CD4-positive, alpha-beta T cell treated with Interleukin-15 for 1 hour (primary cell): ENCODE results near the gene GPRIN3.

Experiments
- DNase-seq: peaks from one replicate; pipeline ENCODE4 v3.0.0-alpha.2; 2020

GPRIN3 gene

GRCh38 chr4:89307446-89308160, at the start of gene GPRIN3:
Gene GPRIN3 (minus strand): TSS chr4:89307800. CDS start chr4:89250110, 57,690 bp downstream.
- peak; percentile 60 for DNase-seq

- DNase-seq = no peak
Measured at GRCh38 chr4:89357340-89357739, 49.7 kb upstream of the GPRIN3 start.

GRCh38 chr4:89356086-89356485, 48.5 kb upstream of the GPRIN3 start:
- DNase-seq = no peak

GRCh38 chr4:89353514-89353913, 45.9 kb upstream of the GPRIN3 start:
- no peak for DNase-seq

- no peak for DNase-seq
Measured at GRCh38 chr4:89352541-89352940, 44.9 kb upstream of the GPRIN3 start.

GRCh38 chr4:89351201-89351600, 43.6 kb upstream of the GPRIN3 start:
- no peak for DNase-seq

GRCh38 chr4:89347363-89348025, 39.9 kb upstream of the GPRIN3 start:
- DNase-seq = no peak

GRCh38 chr4:89344571-89344970, 37.0 kb upstream of the GPRIN3 start:
- DNase-seq = no peak

- DNase-seq = no peak
Measured at GRCh38 chr4:89338206-89338605, 30.6 kb upstream of the GPRIN3 start.

GRCh38 chr4:89337681-89338080, 30.1 kb upstream of the GPRIN3 start:
- DNase-seq = no peak

- no peak for DNase-seq
Measured at GRCh38 chr4:89336818-89337420, 29.3 kb upstream of the GPRIN3 start.

GRCh38 chr4:89334830-89335229, 27.2 kb upstream of the GPRIN3 start:
- no peak for DNase-seq

- no peak for DNase-seq
Measured at GRCh38 chr4:89334311-89334710, 26.7 kb upstream of the GPRIN3 start.

GRCh38 chr4:89331686-89332544, 24.3 kb upstream of the GPRIN3 start:
- no peak for DNase-seq

GRCh38 chr4:89331197-89331596, 23.6 kb upstream of the GPRIN3 start:
- no peak for DNase-seq

GRCh38 chr4:89329280-89329679, 21.7 kb upstream of the GPRIN3 start:
- no peak for DNase-seq

- peak; percentile 62 for DNase-seq
Measured at GRCh38 chr4:89324671-89325070, 17.1 kb upstream of the GPRIN3 start.

GRCh38 chr4:89322671-89323070, 15.1 kb upstream of the GPRIN3 start:
- DNase-seq = no peak

GRCh38 chr4:89319756-89320155, 12.2 kb upstream of the GPRIN3 start:
- DNase-seq = no peak

GRCh38 chr4:89316931-89317366, 9.3 kb upstream of the GPRIN3 start:
- DNase-seq = peak; percentile 43

- no peak for DNase-seq
Measured at GRCh38 chr4:89316211-89316610, 8.6 kb upstream of the GPRIN3 start.

- no peak for DNase-seq
Measured at GRCh38 chr4:89314291-89314690, 6.7 kb upstream of the GPRIN3 start.

GRCh38 chr4:89312066-89312465, 4.5 kb upstream of the GPRIN3 start:
- no peak for DNase-seq
